D721Med (cell line): Measurements from ENCODE around the gene UPF1.

Experiments used
- DNase-seq: peaks from one replicate; pipeline ENCODE4 v3.0.0; 2011; ENCODE audit warnings: low spot score; ENCODE audit not compliant: insufficient read length
- FAIRE-seq: peaks from 2 replicates; lab custom pipeline; 2011; peaks lifted over from hg19 to GRCh38; lab: Jason Lieb, UNC
- TF ChIP-seq, protein P1 (sequence below): IDR thresholded peaks from 2 replicates; pipeline ENCODE4 v1.5.1; 2012; ENCODE audit warnings: mild to moderate bottlenecking, control low read depth; ENCODE audit not compliant: insufficient read depth; ENCODE audit errors: missing control alignments

The UPF1 gene

DNA sequence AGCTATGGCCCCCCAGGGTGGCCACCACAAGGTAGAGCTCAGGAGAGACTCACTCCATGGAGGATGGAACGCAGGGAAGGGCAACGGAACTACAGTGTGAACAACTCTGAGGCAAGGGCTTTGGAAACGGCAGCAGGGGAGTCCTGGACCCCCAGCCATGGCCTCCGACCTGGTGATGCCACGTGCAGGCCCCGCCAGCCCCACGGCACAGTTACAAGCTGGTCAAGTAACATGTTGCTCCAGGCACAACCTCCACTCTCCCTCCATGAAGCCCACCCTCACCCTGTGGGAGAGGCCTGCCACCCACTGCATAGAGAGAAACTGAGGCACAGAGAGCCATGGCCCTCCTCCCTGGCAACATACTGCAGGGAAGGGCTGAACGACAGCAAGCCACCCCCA is 73.3 kb downstream of the UPF1 start:
- FAIRE-seq (no peak), DNase-seq (no peak)
- TF ChIP-seq, protein P1, sequence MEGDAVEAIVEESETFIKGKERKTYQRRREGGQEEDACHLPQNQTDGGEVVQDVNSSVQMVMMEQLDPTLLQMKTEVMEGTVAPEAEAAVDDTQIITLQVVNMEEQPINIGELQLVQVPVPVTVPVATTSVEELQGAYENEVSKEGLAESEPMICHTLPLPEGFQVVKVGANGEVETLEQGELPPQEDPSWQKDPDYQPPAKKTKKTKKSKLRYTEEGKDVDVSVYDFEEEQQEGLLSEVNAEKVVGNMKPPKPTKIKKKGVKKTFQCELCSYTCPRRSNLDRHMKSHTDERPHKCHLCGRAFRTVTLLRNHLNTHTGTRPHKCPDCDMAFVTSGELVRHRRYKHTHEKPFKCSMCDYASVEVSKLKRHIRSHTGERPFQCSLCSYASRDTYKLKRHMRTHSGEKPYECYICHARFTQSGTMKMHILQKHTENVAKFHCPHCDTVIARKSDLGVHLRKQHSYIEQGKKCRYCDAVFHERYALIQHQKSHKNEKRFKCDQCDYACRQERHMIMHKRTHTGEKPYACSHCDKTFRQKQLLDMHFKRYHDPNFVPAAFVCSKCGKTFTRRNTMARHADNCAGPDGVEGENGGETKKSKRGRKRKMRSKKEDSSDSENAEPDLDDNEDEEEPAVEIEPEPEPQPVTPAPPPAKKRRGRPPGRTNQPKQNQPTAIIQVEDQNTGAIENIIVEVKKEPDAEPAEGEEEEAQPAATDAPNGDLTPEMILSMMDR = no peak

DNA sequence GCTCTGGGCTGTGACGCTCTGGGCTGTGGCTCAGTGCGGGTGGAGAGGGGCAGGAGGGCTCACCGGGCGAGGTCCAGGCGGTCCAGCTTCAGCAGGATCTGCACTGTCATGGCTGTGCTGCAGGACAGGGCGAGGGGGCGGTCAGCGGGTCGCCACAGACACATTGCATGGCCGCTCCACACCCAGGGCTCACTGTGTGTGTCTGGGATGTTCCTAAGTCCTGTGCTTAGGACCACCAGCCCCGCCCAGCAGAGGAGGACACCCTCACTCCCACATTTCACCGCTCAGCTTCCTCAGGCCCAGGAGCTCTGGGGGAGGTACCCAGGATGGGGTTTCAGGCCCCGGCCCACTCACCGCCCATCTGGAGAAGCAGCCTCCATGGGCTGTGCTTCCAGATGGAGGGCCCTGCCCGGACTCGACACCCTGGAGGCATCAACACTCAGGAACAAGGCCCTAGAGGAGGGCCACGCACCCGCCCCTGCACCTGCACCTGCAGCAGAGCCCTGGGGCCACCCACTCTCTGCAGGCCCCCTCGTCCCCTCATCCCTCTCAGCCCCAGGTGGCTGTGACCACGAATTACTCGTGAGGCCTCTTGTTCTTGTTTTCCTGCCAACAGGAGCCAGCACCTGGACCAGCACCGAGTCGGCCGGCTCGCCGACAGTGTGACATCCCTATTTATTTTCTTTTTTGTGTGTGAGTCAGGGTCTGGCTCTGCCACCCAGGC is 73.9 kb downstream of the UPF1 start:
- TF ChIP-seq, protein P1 = no peak
- DNase-seq (no peak), FAIRE-seq (no peak)

- no peak for FAIRE-seq
- no peak for DNase-seq
- TF ChIP-seq, protein P1 = no peak
Measured at GRCh38 chr19:18906605-18907519, 75.1 kb downstream of the UPF1 start.

DNA sequence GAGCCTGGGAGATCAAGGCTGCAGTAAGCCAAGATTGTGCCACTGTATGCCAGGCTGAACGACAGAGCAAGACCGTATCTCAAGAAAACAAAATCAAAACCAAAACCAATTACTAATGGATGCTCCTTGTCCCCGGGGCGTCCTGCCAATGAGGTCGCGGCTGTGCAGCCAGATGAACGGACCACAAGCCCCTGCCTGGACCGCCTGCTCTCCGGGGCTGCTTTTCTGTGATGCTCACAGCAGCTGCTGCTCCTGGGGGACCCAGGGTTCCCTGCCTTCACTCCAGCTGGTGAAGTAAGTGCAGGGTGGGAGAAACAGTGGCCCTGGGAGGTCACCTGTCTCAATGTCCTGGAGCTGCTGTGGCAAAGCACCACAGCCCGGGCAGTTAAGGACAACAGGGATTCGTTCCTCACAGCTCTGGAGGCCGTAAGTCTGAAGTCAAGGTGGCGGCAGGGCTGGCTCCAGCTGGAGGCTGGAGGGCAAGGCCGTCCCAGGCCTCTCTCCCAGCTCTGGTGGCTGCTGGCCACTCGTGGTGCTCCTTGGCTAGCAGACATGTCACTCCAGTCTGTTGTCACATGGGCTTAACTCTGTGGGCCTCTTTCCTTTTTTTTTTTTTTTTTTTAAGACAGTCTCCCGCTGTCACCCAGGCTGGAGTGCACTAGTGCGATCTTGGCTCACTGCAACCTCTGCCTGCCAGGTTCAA is 77.3 kb downstream of the UPF1 start:
- DNase-seq = no peak
- TF ChIP-seq, protein P1 = no peak
- no peak for FAIRE-seq

DNA sequence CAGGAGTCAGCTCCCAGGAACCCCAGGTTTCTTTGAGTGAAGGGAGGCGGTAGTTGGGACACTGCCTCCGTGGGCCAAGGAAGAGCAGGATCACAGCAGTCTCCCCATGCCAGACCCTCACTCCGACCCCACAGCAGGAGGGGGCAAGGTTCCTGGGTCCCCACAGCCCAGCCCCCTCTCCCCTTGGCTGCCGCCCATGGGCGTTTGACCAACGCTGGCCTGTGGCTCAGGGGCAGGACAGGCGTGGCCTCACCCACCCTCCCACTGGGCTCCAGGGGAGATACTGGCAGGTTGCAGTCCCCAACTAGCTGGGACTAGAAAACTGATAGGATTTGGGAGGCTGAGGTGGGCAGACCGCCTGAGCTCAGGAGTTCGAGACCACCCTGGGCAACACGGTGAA is 78.3 kb downstream of the UPF1 start:
- FAIRE-seq = no peak

DNA sequence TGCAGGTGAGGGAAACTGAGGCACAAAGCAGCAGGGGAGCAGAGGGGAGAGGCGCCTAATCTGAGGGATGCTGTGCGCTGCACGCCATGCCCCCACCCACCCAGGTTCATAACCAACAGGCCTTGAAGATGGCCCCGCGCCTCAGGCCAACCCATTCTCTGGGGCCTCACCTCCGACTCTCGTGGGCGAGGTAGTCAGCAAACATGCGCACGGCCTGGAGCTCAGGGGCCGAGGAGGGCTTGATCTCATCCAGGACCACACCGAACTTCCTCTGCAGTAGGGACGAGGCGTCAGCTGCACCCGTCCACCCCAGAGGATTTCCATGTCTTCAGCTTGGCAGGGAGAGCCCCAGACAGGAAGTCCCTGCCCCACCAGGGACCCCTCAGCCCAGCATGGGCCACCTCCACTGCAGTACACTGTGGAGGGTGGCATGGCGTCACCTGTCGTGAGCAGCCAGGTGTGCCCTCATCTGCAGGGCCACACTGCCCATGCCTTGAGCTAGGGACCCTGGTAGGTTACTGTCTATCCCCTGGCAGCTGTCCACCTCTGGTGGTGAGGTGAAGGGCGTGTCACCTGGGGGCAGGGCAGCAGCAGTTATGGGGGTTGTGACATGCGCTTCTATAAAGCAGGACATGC is 79.2 kb downstream of the UPF1 start:
- TF ChIP-seq, protein P1 = no peak
- DNase-seq (no peak), FAIRE-seq (no peak)

More for the DNA sequence above, 78.3 kb downstream of the UPF1 start:
- DNase-seq = no peak
- TF ChIP-seq, protein P1 = no peak
